ENCODE results near the gene MPL.

Gene MPL

DNA sequence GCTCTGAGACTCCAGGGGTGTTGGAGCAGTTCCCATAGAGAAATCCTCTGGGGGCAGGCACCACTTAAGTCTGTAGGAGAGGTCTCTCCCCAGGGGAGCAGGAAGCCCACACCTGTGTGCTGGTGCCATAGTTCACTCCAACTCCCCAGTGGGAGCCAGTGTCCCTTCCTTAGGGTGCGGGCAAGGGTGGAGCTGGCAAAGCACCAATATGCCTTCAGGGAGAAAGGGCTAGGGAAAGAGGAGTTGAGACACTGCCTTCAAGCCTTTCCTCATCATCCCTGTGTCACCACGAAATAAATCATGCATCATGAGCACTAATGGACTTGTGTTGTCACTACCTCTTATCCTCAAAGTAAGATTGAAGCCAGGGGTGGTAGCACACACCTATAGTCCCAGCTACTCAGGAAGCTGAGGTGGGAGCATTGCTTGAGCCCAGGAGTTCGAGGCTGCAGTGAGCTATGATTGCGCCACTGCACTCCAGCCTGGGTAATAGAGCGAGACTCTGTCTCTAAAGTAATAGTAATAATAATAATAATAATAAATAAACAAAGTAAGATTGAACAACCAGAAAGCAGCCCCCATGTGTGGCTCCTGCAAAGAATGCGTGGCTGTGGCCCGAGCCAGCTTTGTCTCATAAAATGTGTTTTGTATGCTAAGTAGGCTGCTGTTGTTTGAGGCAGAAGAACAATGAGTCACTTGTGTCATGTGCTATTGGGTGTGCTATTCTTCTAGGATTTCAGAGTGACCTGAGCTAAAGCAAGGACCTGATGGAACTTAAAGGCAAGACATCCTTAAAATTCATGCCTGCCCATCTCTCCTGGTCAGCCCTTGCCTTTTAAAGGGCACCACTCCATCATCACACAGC lies 43.5 kb upstream of the MPL start:
- TF ChIP-seq, protein P1, sequence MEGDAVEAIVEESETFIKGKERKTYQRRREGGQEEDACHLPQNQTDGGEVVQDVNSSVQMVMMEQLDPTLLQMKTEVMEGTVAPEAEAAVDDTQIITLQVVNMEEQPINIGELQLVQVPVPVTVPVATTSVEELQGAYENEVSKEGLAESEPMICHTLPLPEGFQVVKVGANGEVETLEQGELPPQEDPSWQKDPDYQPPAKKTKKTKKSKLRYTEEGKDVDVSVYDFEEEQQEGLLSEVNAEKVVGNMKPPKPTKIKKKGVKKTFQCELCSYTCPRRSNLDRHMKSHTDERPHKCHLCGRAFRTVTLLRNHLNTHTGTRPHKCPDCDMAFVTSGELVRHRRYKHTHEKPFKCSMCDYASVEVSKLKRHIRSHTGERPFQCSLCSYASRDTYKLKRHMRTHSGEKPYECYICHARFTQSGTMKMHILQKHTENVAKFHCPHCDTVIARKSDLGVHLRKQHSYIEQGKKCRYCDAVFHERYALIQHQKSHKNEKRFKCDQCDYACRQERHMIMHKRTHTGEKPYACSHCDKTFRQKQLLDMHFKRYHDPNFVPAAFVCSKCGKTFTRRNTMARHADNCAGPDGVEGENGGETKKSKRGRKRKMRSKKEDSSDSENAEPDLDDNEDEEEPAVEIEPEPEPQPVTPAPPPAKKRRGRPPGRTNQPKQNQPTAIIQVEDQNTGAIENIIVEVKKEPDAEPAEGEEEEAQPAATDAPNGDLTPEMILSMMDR (IDR thresholded peaks at IDR 0.05; ENCODE audit: low read depth, low read length), result no peak
- DNase-seq (ENCODE audit: extremely low read depth, low read depth), result no peak

DNA sequence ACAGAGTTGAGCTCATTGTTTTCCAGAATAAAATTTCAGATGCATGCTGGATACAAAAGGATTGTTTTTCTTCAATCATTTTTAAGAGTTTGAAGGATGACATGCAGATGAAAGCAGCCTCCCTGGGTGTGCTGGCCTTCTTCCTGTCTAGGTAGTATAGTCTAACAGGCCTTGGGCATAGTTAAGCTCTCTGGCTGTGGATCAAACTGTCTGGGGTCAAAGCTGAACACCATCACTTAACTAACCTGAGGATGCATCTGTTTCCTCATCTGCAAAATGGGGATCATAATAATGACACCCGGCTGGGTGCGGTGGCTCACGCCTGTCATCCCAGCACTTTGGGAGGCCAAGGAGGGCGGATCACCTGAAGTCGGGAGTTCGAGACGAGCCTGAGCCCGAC lies 42.9 kb upstream of the MPL start:
- TF ChIP-seq, protein P1 (IDR thresholded peaks at IDR 0.05; ENCODE audit: low read depth, low read length), result no peak
- no peak for DNase-seq (ENCODE audit: extremely low read depth, low read depth)

DNA sequence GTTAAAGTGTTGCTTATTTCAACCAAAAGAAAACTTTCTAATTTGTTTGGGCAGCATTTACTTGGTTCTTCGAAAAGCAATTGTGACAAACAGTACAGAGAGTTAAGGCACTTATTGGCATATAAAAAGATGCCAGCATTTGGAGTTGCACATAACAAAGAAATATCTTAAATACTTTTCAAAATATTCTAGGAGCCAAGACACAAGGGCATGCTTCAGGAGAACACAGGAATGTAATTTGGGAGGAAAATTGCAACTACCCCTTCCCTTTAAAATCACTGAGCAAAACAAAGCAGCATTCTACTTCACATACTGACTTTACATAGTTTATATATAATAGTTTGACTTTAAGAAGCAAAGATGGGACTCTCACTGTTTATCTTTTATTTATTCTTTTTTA lies 41.4 kb upstream of the MPL start:
- no peak for DNase-seq (ENCODE audit: extremely low read depth, low read depth)

DNA sequence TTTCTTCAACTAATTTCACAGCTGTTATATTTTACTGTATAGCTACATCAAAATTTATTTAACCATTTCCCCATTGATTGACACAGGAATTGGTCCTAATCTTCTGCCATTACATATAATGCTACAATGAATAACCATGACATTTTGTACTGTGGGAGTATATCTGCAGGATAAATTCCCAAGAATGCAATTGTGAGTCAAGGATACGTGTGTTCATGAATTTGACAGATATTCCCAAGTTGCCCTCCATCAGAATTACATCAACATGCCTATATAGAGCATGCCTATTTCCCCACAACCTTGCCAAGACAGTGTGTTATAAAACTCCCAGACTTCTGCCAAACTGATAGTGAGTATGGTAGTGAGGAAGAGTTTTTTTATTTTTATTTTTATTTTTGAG lies 39.6 kb upstream of the MPL start:
- TF ChIP-seq, protein P1 (IDR thresholded peaks at IDR 0.05; ENCODE audit: low read depth, low read length), result no peak
- no peak for DNase-seq (ENCODE audit: extremely low read depth, low read depth)

More for the DNA sequence above, 41.4 kb upstream of the MPL start:
- TF ChIP-seq, protein P1 (IDR thresholded peaks at IDR 0.05; ENCODE audit: low read depth, low read length), result no peak

DNA sequence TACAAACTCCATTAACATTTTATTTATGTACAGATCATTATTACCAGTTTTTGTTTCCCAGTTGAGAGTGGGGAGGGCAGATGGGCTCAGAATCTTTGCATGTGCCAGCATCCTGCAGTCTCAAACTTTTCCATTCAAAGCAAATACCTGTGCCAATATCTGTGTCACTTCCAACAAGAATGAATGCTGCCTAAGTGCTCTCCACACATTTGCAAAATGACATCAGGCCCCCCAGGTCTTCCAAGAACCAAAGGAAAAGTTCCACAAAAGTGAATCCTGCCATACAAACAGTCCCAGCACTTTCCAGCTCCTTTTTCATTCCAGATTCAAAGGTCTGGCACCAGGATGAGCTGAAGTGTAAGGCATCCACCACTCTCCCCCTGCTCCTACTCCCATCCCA lies 38.5 kb upstream of the MPL start:
- DNase-seq (ENCODE audit: extremely low read depth, low read depth), result no peak
- TF ChIP-seq, protein P1 (IDR thresholded peaks at IDR 0.05; ENCODE audit: low read depth, low read length), result no peak

DNA sequence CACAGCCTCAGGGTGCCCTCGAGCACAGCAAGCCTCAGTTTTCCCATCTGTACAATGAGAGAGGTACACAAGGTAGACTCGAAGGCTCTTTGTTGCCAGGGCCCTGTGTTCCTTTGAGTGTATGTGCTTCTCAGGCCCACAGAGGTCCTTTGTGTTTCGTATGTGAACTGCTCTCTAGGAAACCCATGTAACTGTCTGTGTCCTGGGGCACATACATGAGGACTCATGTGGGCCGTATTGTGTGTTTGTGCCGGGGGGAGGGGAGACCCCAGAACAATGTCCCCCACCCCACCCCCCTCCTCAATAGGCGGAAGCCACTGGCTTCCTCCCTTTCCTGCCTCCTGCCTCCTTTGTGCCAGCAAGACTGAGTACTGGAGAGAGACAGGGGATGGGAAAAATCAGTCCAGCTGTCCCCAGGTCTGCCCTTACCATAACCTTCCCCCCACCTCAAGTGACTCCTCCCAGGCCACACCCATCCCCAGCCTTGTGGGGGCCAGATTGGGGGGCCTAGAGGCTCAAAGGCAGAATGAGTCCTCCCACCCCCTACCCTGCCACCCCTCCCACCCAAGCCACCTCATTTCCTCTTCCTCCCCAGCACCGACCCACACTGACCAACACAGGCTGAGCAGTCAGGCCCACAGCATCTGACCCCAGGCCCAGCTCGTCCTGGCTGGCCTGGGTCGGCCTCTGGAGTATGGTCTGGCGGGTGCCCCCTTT lies 37.1 kb upstream of the MPL start, which contains the start of gene TIE1:
Gene TIE1, plus strand, starts transcription at position 605 of the 717 bp plus-strand sequence. Its CDS starts 90 bp downstream, at position 695.
- no peak for DNase-seq (ENCODE audit: extremely low read depth, low read depth)
- TF ChIP-seq, protein P1 (IDR thresholded peaks at IDR 0.05; ENCODE audit: low read depth, low read length), result no peak

DNA sequence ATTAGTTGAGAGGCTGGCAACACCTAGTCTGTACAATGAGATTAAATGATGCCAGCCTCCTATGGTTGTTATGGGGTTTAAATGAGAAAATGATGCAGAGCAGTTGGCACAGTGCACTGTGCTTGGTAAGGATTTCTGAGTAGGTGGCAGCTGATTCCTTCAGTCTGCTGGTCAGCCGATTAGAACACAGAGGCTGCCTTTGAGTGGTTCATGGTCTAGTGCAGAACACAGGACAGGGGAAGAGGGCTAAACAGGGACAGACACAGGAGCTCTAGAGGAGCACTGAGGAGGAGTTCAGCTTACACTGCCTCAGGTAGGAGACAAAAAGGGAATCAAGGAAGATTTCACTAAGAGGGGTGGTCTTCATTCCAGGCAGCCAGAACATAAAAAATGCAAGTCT lies 35.4 kb upstream of the MPL start:
- TF ChIP-seq, protein P1 (IDR thresholded peaks at IDR 0.05; ENCODE audit: low read depth, low read length), result no peak
- no peak for DNase-seq (ENCODE audit: extremely low read depth, low read depth)

Measured in AG09319 (cell line).